GM10847 (cell line): ENCODE data around the gene PTOV1.
A peak's percentile ranks its signal among the peaks of the same experiment; 100 is the strongest.

Experiments used
- POLR2A ChIP-seq: IDR thresholded peaks from 2 replicates; pipeline ENCODE4 v1.6.1; 2011; ENCODE audit not compliant: insufficient read length; ENCODE audit errors: extremely low read depth

Gene PTOV1

GRCh38 chr19:49848938-49849337 lies 2.0 kb upstream of the PTOV1 start:
- TF ChIP-seq POLR2A = no peak

DNA sequence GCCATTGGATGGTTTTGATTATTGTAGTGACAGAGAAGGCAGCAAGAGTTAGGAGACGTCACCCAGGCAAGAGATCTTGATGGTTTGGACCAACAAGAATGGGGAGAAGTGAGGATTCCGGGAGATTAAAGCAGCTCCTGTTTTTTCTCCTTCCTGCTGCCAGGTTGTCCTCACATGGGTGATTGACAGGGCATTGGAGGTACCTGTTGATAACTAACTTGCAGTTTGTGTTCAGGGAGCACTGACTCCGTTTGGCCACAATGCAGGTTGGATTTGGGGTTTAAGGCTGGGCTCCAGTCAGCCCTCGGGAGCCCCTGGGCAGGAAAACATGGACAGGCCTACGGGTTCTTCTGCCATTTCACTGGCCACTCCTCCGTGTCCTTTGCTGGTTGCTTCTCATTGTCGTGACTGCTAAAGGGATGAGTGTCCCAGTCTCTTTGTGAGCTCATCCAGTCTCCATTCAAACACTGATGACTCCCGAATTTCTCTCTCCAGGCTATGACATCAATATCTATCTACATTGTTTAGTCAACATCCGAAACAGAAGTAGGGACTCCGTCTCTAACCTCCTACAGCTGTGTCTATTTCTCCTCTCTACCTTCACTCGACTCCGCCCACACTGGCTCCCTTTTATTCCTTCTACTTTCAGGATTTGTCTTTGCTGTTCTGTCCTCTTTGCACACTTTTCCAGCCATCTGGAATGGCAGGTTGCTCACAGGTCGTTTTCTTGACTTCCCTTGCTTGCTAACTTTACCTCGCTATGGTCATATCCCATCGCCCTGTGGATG lies 1.3 kb upstream of the PTOV1 start:
- no peak for TF ChIP-seq POLR2A

- no peak for TF ChIP-seq POLR2A
These were observed 805 bp upstream of the PTOV1 start for GRCh38 chr19:49850221-49850486.

GRCh38 chr19:49851456-49852259 lies 699 bp downstream of the PTOV1 start:
- TF ChIP-seq POLR2A = no peak

GRCh38 chr19:49852631-49853126 lies 1.7 kb downstream of the PTOV1 start:
- TF ChIP-seq POLR2A = no peak

- no peak for TF ChIP-seq POLR2A
These were observed 3.0 kb downstream of the PTOV1 start for GRCh38 chr19:49853852-49854377.

DNA sequence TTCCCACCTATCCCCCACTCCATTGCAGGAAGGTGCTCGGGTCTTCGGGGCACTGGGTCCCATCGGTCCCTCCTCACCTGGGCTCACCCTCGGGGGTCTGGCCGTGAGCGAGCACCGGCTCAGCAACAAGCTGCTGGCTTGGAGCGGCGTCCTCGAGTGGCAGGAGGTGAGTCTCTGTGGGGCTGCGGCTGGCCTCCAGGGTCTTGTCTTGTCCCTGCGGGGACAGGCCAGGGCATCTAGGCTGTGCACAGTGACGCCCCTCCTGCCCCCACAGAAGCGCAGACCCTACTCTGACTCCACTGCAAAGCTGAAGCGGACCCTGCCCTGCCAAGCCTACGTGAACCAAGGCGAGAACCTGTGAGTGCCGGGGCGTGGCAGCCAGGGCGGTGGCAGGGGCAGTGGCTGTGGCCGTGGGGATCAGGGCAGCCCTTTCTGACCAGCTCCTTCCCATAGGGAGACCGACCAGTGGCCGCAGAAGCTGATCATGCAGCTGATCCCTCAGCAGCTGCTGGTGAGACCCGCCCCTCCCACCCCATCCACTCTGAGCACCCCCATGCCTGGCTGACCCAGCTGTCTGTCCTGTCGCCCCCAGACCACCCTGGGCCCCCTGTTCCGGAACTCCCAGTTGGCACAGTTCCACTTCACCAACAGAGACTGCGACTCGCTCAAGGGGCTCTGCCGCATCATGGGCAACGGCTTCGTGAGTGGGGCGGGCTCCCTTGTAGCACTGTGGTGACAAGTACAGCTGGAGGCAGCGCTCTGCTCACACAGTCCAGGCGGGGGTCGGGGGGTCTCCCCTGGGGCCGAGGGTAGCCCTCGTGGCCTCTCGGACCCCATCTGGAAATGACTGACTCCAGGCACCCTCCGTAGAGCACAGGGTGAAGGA lies 3.7 kb downstream of the PTOV1 start:
- no peak for TF ChIP-seq POLR2A

DNA sequence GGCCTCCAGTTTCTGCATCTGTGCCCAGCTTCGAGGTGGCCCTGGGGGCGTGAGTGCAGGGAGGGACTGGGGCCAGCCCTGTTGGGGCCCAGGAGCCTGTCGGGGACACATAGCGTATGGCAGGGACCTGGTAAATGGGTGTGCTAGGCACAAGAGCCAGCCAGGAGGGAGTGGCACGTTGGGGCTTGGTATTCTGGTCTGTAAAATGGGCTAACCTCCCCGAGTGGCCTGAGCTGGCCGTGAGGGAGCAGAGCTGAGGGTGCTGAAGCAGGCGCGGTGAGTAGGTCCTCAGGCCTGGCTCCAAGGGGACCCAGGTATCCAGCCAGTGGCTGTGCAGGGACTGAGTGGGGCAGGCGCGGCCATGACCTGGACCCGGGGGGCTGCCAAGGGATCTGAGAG lies 4.3 kb downstream of the PTOV1 start:
- TF ChIP-seq POLR2A = no peak

DNA sequence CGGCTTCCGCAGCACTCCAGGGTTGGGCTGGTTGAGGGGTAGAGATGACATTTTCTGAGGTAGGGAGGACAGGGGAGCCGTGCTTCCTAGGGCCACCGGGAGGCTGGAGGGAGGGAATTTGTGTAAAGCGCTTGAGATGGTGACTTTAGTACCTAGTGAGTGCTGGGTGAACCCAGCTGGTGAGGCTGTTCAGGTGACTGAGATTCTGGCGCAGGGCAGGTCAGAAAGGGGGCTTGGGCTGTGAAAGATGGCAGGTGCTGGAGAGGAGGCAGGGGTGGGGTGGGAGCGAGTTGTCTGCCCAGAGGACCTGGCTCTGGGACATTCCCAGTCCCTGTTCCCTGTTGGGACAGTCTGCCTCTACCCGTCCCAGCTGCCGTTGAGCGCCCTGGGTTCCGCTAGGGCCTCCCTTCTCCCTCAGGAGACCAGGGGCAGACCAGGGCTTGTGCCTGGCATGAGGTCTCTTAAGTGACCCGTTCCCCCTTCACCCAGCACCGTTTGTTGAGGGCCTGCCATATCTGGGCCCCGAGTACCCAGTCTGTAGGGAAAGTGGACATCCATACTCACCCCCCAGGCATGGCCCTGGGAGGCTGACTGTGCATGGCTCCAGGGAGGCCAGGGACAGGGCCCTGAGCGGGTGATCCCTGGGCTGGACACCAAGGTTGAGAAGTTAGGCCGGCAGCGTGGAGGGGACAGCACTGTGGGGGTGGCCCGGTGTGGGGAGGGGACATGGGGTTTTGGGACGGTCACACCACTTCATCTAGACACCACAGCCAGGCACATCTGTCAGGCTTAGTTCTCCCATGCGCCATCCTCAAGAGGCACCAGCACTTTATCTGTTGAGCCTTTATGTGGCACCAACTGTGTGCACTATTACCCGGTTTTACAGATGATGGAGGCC lies 5.0 kb downstream of the PTOV1 start:
- TF ChIP-seq POLR2A = no peak

DNA sequence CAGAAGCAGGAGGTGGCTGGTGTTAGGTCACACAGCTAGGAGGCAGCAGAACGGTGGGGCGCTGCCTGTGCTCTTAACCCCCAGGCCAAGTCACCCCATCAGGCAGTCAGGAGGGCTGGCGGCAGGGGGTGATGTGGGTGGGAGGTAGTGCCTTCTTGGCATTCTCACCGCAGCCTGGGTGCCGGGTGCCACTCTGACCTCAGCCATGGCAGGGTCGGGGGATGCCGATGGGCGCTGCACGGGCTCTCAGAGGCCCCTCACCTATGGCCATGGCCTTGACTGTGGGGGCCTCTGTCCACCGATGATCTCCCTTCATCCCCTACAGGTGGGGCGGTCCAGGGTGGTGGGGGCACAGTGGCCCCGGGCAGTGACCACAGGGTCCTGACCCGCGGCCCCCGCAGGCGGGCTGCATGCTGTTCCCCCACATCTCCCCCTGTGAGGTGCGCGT lies 5.6 kb downstream of the PTOV1 start:
- TF ChIP-seq POLR2A = no peak

DNA sequence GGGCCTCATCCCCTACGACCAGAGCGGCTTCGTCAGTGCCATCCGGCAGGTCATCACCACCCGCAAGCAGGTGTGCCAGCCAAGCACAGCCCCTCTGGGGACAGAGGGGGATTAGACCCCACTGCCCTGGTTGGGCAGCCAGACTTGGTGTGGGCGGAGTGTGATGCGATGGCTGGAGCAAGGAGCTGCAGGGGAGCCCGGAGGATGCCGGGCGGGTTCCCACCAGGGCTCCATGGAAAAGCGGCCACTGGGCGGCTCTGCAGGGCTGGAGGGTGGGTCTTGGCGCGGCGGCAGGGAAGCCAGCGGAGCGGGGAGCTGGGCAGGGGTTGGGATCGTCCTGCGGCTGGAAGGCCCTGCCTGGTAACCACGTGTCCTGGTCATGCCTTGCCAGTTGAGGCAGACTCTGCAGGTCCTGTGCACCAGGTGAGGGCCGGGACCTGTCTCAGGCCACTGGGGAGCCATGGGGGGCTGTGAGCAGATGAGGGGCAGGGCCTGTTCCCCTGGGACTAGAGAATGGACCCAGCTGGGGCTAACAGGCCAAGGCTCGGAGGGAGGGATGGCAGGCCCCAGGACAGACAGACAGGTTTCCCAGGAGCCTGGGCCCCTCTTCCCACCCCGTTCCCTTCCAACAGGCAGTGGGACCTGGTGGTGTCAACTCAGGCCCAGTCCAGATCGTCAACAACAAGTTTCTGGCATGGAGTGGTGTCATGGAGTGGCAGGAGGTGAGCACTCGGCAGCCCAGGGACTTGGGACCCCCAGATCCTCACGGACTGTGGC lies 6.3 kb downstream of the PTOV1 start:
- peak; percentile 20 for TF ChIP-seq POLR2A

DNA sequence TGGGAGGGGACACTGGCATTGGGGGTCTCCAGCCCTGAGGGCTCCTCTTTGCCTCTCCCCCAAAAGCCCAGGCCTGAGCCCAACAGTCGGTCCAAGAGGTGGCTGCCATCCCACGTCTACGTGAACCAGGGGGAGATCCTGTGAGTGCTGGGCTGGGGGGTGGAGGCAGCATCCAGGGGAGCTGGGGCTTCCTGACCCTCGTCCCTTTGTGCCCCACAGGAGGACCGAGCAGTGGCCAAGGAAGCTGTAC lies 6.8 kb downstream of the PTOV1 start:
- no peak for TF ChIP-seq POLR2A

GRCh38 chr19:49858088-49858985 lies 7.4 kb downstream of the PTOV1 start:
- no peak for TF ChIP-seq POLR2A

- TF ChIP-seq POLR2A = no peak
These were observed 8.8 kb downstream of the PTOV1 start for GRCh38 chr19:49859682-49860335.
